Neural progenitor cell (in vitro differentiated cells): ENCODE measurements around the gene CYP4V2. TPM values are rescaled to one million over a fixed set of nuclear protein-coding genes. Genes with fewer than 3 reads are reported as not detected.

Experiments used
- DNase-seq: peaks from one replicate; pipeline ENCODE4 v3.0.0-alpha.2; 2016; ENCODE audit warnings: low spot score
- H2AFZ ChIP-seq: fragments of 200-600 bp; sonication (generic); replicated peaks from 2 replicates; pipeline ENCODE4 v1.6.1; 2016; ENCODE audit warnings: antibody characterized with exemption
- H3F3A ChIP-seq: fragments of 200-600 bp; sonication (generic); 2 replicates; pipeline ENCODE4 v1.6.1; 2016; ENCODE audit warnings: antibody characterized with exemption, low read depth
- H3K27ac ChIP-seq: fragments of 200-600 bp; sonication (generic); 2 replicates; pipeline ENCODE4 v1.5.1; 2016; ENCODE audit warnings: mild to moderate bottlenecking
- H3K27me3 ChIP-seq: fragments of 200-600 bp; sonication (generic); 2 replicates; pipeline ENCODE4 v1.6.1; 2016; ENCODE audit warnings: mild to moderate bottlenecking, moderate library complexity
- H3K36me3 ChIP-seq: fragments of 200-600 bp; sonication (generic); 2 replicates; pipeline ENCODE4 v1.5.1; 2016
- H3K4me1 ChIP-seq: fragments of 200-600 bp; sonication (generic); 2 replicates; pipeline ENCODE4 v1.6.1; 2016; ENCODE audit warnings: mixed run types
- H3K4me2 ChIP-seq: fragments of 200-600 bp; sonication (generic); 2 replicates; pipeline ENCODE4 v1.6.1; 2016
- H3K4me3 ChIP-seq: fragments of 200-600 bp; sonication (generic); 2 replicates; pipeline ENCODE4 v1.5.1; 2016
- H3K79me2 ChIP-seq: fragments of 200-600 bp; sonication (generic); 2 replicates; pipeline ENCODE4 v1.6.1; 2016; ENCODE audit warnings: low read depth
- H3K9ac ChIP-seq: fragments of 200-600 bp; sonication (generic); 2 replicates; pipeline ENCODE4 v1.6.1; 2016
- H3K9me3 ChIP-seq: fragments of 200-600 bp; sonication (generic); 2 replicates; pipeline ENCODE4 v1.5.1; 2016; ENCODE audit warnings: low read depth
- H4K20me1 ChIP-seq: fragments of 200-600 bp; sonication (generic); 2 replicates; pipeline ENCODE4 v1.6.1; 2016; ENCODE audit warnings: low read depth
- H3K27ac Mint-ChIP-seq: 3 replicates; pipeline ENCODE4 v1.8.0; 2021; ENCODE audit warnings: mixed read lengths
- H3K27me3 Mint-ChIP-seq: 2 replicates; pipeline ENCODE4 v1.8.0; 2022; ENCODE audit warnings: low read depth, mild to moderate bottlenecking, inconsistent platforms, moderate library complexity, mixed read lengths; ENCODE audit not compliant: insufficient read depth
- H3K36me3 Mint-ChIP-seq: 3 replicates; pipeline ENCODE4 v1.8.0; 2021; ENCODE audit warnings: mixed read lengths
- H3K4me1 Mint-ChIP-seq: 3 replicates; pipeline ENCODE4 v1.8.0; 2021; ENCODE audit warnings: mixed read lengths
- H3K4me3 Mint-ChIP-seq: 3 replicates; pipeline ENCODE4 v1.8.0; 2021; ENCODE audit warnings: mild to moderate bottlenecking, moderate library complexity, mixed read lengths
- H3K9me3 Mint-ChIP-seq: 3 replicates; pipeline ENCODE4 v1.8.0; 2020; ENCODE audit warnings: mixed read lengths
- EZH2 ChIP-seq: fragments of 200-600 bp; sonication (generic); IDR thresholded peaks from 2 replicates; pipeline ENCODE4 v1.6.1; 2017; ENCODE audit warnings: antibody characterized with exemption, mild to moderate bottlenecking, moderate library complexity
- EZH2phosphoT487 ChIP-seq: fragments of 200-600 bp; sonication (generic); IDR thresholded peaks from 2 replicates; pipeline ENCODE4 v1.6.1; 2017; ENCODE audit warnings: antibody characterized with exemption
- total RNA-seq: library from RNA; depleted of rRNA; stranded (reverse); fragments of >200 nt; gene quantifications from 2 replicates; pipeline ENCODE4 v1.2.3, GENCODE V29; 2015; ENCODE audit warnings: low replicate concordance
- TF ChIP-seq, protein P1 (sequence below): fragments of 200-600 bp; sonication (generic); IDR thresholded peaks from 2 replicates; pipeline ENCODE4 v1.5.1; 2017; ENCODE audit warnings: antibody characterized with exemption, mild to moderate bottlenecking

Gene CYP4V2
- total RNA-seq, 1 donor from 2014 or later, result 0.37 TPM

DNA sequence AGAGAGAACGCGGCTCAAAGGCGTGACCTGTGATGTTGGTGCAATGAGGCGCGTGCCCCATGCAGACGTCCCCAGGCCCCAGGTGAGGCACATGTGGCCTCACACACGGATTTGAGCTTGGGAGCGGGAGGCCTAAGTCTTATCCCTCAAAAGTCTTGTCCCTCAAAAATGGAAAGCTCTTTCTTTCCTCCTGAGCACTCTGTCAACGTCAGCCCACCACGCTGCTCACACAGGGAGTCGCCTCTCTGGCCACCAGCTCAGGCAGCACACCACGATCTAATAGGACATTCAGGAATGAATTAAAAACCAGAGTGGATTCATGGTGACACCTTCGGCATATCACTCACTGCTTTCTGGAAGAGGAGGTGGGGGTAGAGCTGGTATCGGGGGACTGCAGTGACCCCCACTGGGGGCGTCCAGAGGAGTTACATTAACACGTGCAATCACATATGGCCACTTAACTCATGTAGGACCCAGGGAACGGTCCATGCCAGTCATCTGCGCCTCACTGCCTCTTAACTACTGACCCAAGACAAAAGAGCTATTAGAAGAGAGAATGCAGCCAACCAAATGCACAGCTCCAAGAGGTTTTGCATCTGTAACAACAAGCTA, 21.9 kb upstream of the CYP4V2 start:
- Histone ChIP-seq H3K36me3 (no peaks in the 10 kb centered on the region), H3K4me1 (peaks cover under 1% of the 10 kb centered on the region), H4K20me1 (no peaks in the 10 kb centered on the region), H2AFZ (no peak overlapping the region), H3K9ac (no peak overlapping the region), H3K27ac (no peak overlapping the region), H3F3A (no peaks in the 10 kb centered on the region), H3K9me3 (no peaks in the 10 kb centered on the region), H3K4me3 (no peak overlapping the region), H3K27me3 (no peaks in the 10 kb centered on the region), H3K79me2 (no peaks in the 10 kb centered on the region), H3K4me2 (no peak overlapping the region)
- DNase-seq, result no peak
- Mint-ChIP-seq H3K27ac (no peak overlapping the region), H3K4me1 (peaks cover 22% of the 10 kb centered on the region), H3K27me3 (peaks cover 2% of the 10 kb centered on the region), H3K36me3 (no peaks in the 10 kb centered on the region), H3K4me3 (no peak overlapping the region), H3K9me3 (no peaks in the 10 kb centered on the region)
- TF ChIP-seq, protein P1, sequence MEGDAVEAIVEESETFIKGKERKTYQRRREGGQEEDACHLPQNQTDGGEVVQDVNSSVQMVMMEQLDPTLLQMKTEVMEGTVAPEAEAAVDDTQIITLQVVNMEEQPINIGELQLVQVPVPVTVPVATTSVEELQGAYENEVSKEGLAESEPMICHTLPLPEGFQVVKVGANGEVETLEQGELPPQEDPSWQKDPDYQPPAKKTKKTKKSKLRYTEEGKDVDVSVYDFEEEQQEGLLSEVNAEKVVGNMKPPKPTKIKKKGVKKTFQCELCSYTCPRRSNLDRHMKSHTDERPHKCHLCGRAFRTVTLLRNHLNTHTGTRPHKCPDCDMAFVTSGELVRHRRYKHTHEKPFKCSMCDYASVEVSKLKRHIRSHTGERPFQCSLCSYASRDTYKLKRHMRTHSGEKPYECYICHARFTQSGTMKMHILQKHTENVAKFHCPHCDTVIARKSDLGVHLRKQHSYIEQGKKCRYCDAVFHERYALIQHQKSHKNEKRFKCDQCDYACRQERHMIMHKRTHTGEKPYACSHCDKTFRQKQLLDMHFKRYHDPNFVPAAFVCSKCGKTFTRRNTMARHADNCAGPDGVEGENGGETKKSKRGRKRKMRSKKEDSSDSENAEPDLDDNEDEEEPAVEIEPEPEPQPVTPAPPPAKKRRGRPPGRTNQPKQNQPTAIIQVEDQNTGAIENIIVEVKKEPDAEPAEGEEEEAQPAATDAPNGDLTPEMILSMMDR, result no peak
- TF ChIP-seq EZH2 (no peak), EZH2phosphoT487 (no peak)

- Mint-ChIP-seq H3K4me3 (no peak overlapping the region), H3K27me3 (peaks cover 2% of the 10 kb centered on the region), H3K36me3 (no peaks in the 10 kb centered on the region), H3K4me1 (peaks cover 15% of the 10 kb centered on the region), H3K27ac (no peak overlapping the region), H3K9me3 (no peaks in the 10 kb centered on the region)
- Histone ChIP-seq H3K9ac (no peak overlapping the region), H2AFZ (no peak overlapping the region), H3K4me3 (no peak overlapping the region), H3K27ac (no peak overlapping the region), H3K27me3 (no peaks in the 10 kb centered on the region), H3F3A (no peaks in the 10 kb centered on the region), H3K36me3 (no peaks in the 10 kb centered on the region), H4K20me1 (no peaks in the 10 kb centered on the region), H3K4me1 (no peaks in the 10 kb centered on the region), H3K4me2 (no peak overlapping the region), H3K9me3 (no peaks in the 10 kb centered on the region), H3K79me2 (no peaks in the 10 kb centered on the region)
- no peak for TF ChIP-seq EZH2
- TF ChIP-seq, protein P1, result peak; percentile 28
- DNase-seq, result no peak
These were observed 21.2 kb upstream of the CYP4V2 start for GRCh38 chr4:186169945-186170802.

DNA sequence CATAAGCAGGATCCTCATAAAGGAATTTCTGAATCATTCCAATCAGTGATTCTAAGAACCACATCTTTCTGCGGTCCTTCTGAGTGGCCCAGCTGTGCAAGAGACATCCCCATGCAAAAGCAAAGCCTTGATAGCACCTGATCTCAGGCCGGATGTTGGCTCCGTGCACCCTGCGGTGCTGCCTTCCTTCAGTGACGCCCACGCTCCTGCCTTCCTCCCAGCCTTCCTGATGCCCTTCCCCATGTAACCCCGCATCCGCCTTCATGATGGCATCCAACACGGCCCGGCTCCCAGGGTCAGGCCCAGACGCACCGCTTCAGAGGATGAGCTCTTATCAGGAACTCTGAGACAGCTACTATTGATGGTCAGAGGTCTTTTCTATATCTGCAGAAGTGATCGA, 20.4 kb upstream of the CYP4V2 start:
- H3K36me3 ChIP-seq, result no peaks in the 10 kb centered on the region
- H3K9ac ChIP-seq, result no peak overlapping the region
- H2AFZ ChIP-seq, result no peak overlapping the region
- Mint-ChIP-seq H3K36me3 (no peaks in the 10 kb centered on the region), H3K27ac (no peak overlapping the region), H3K27me3 (peaks cover 2% of the 10 kb centered on the region), H3K9me3 (no peaks in the 10 kb centered on the region), H3K4me1 (peaks cover 8% of the 10 kb centered on the region), H3K4me3 (no peak overlapping the region)
- no peak for DNase-seq
- no peaks in the 10 kb centered on the region for H4K20me1 ChIP-seq
- H3K9me3 ChIP-seq, result no peaks in the 10 kb centered on the region
- no peaks in the 10 kb centered on the region for H3K4me1 ChIP-seq
- H3K79me2 ChIP-seq, result no peaks in the 10 kb centered on the region
- TF ChIP-seq, protein P1, result no peak
- TF ChIP-seq EZH2phosphoT487, result no peak
- TF ChIP-seq EZH2, result no peak
- no peaks in the 10 kb centered on the region for H3F3A ChIP-seq
- H3K4me3 ChIP-seq, result no peak overlapping the region
- H3K27ac ChIP-seq, result no peak overlapping the region
- no peak overlapping the region for H3K4me2 ChIP-seq
- H3K27me3 ChIP-seq, result no peaks in the 10 kb centered on the region
